OCI-LY1 (cell line): ENCODE data around the gene CDC45.

Source experiments
- H2AFZ ChIP-seq: fragments of 200-600 bp; sonication (generic), shearing (Covaris generic); 2 replicates; pipeline ENCODE4 v1.6.0; 2014; ENCODE audit warnings: antibody characterized with exemption, mild to moderate bottlenecking, low read length
- H3F3A ChIP-seq: fragments of 200-600 bp; sonication (generic), shearing (Covaris generic); 2 replicates; pipeline ENCODE4 v1.6.0; 2014; ENCODE audit warnings: mild to moderate bottlenecking, antibody characterized with exemption, low read length, moderate library complexity; ENCODE audit not compliant: insufficient read depth
- H3K27ac ChIP-seq: fragments of 200-600 bp; sonication (generic); 2 replicates; pipeline ENCODE4 v1.5.1; 2014; ENCODE audit warnings: low read length, mixed run types, mild to moderate bottlenecking, low read depth; ENCODE audit not compliant: poor library complexity, severe bottlenecking
- H3K27me3 ChIP-seq: fragments of 200-600 bp; sonication (generic); 2 replicates; pipeline ENCODE4 v1.6.0; 2014; ENCODE audit warnings: antibody characterized with exemption, mild to moderate bottlenecking, low read length, moderate library complexity; ENCODE audit not compliant: insufficient read depth
- H3K36me3 ChIP-seq: fragments of 200-600 bp; sonication (generic); 2 replicates; pipeline ENCODE4 v1.6.1; 2014; ENCODE audit warnings: mild to moderate bottlenecking, antibody characterized with exemption, low read length, moderate library complexity, mixed read lengths; ENCODE audit not compliant: insufficient read depth
- H3K4me1 ChIP-seq: fragments of 200-600 bp; sonication (generic); 2 replicates; pipeline ENCODE4 v1.5.1; 2014; ENCODE audit warnings: mild to moderate bottlenecking, low read length, moderate library complexity; ENCODE audit not compliant: insufficient read depth, severe bottlenecking
- H3K4me2 ChIP-seq: fragments of 200-600 bp; sonication (generic), shearing (Covaris generic); 2 replicates; pipeline ENCODE4 v1.6.1; 2014; ENCODE audit warnings: low read length
- H3K4me3 ChIP-seq: fragments of 200-600 bp; sonication (generic); 2 replicates; pipeline ENCODE4 v1.5.1; 2014; ENCODE audit warnings: low read length, low read depth, mild to moderate bottlenecking, mixed read lengths; ENCODE audit not compliant: poor library complexity, severe bottlenecking
- H3K79me2 ChIP-seq: fragments of 200-600 bp; shearing (Covaris generic); 2 replicates; pipeline ENCODE4 v1.6.1; 2016; ENCODE audit warnings: mixed run types, low read length, mixed read lengths; ENCODE audit not compliant: insufficient read depth
- H3K9ac ChIP-seq: fragments of 200-600 bp; sonication (generic), shearing (Covaris generic); 2 replicates; pipeline ENCODE4 v1.6.1; 2014; ENCODE audit warnings: mild to moderate bottlenecking, low read length, mixed read lengths
- H3K9me2 ChIP-seq: fragments of 200-600 bp; sonication (generic), shearing (Covaris generic); 2 replicates; pipeline ENCODE4 v1.6.1; 2014; ENCODE audit warnings: low read depth, mild to moderate bottlenecking, low read length, mixed read lengths
- H3K9me3 ChIP-seq: fragments of 200-600 bp; shearing (Covaris generic); 2 replicates; pipeline ENCODE4 v1.6.1; 2014; ENCODE audit warnings: low read length, mixed read lengths
- H4K20me1 ChIP-seq: fragments of 200-600 bp; sonication (generic), shearing (Covaris generic); 2 replicates; pipeline ENCODE4 v1.6.0; 2016; ENCODE audit warnings: mild to moderate bottlenecking, low read length; ENCODE audit not compliant: insufficient read depth
- EZH2 ChIP-seq: fragments of 200-600 bp; sonication (generic), shearing (Covaris generic); IDR thresholded peaks from 2 replicates; pipeline ENCODE4 v1.8.0; 2017; ENCODE audit warnings: borderline replicate concordance, mixed run types, mild to moderate bottlenecking, antibody characterized with exemption, low read length, moderate library complexity, mixed read lengths
- TF ChIP-seq, protein P1 (sequence below): fragments of 200-600 bp; sonication (generic), shearing (Covaris generic); IDR thresholded peaks from 2 replicates; pipeline ENCODE4 v1.5.1; 2017; ENCODE audit warnings: mild to moderate bottlenecking, antibody characterized with exemption, low read length, moderate library complexity, mixed read lengths

CDC45 gene

DNA sequence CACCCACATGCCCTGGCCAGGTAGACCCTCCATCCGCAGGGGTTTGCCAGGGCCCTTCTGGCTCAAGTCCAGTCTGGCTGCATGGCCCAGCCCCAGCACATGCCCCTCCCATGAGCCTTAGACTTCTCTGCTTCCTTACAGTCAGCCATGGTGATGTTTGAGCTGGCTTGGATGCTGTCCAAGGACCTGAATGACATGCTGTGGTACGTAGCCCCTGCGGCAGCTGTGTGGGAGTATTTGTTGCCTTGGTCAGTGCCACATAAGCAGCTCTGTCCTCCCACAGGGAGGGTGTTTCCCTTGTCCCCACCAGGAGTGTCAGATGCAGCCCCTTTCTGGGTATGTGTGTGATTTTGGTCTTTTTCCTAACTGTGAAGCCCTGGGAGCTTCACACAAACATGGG lies 17.5 kb downstream of the CDC45 start:
- Histone ChIP-seq H3K9ac (no peak overlapping the region), H3K27ac (no peak overlapping the region), H3K36me3 (peaks cover 73% of the 10 kb centered on the region), H3K27me3 (no peaks in the 10 kb centered on the region), H3K79me2 (no peaks in the 10 kb centered on the region), H3K4me2 (no peak overlapping the region), H3F3A (no peaks in the 10 kb centered on the region), H2AFZ (no peak overlapping the region), H3K9me3 (no peaks in the 10 kb centered on the region), H3K9me2 (no peaks in the 10 kb centered on the region), H3K4me1 (no peaks in the 10 kb centered on the region), H4K20me1 (no peaks in the 10 kb centered on the region), H3K4me3 (no peak overlapping the region)
- TF ChIP-seq EZH2 = no peak
- TF ChIP-seq, protein P1, sequence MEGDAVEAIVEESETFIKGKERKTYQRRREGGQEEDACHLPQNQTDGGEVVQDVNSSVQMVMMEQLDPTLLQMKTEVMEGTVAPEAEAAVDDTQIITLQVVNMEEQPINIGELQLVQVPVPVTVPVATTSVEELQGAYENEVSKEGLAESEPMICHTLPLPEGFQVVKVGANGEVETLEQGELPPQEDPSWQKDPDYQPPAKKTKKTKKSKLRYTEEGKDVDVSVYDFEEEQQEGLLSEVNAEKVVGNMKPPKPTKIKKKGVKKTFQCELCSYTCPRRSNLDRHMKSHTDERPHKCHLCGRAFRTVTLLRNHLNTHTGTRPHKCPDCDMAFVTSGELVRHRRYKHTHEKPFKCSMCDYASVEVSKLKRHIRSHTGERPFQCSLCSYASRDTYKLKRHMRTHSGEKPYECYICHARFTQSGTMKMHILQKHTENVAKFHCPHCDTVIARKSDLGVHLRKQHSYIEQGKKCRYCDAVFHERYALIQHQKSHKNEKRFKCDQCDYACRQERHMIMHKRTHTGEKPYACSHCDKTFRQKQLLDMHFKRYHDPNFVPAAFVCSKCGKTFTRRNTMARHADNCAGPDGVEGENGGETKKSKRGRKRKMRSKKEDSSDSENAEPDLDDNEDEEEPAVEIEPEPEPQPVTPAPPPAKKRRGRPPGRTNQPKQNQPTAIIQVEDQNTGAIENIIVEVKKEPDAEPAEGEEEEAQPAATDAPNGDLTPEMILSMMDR = no peak

DNA sequence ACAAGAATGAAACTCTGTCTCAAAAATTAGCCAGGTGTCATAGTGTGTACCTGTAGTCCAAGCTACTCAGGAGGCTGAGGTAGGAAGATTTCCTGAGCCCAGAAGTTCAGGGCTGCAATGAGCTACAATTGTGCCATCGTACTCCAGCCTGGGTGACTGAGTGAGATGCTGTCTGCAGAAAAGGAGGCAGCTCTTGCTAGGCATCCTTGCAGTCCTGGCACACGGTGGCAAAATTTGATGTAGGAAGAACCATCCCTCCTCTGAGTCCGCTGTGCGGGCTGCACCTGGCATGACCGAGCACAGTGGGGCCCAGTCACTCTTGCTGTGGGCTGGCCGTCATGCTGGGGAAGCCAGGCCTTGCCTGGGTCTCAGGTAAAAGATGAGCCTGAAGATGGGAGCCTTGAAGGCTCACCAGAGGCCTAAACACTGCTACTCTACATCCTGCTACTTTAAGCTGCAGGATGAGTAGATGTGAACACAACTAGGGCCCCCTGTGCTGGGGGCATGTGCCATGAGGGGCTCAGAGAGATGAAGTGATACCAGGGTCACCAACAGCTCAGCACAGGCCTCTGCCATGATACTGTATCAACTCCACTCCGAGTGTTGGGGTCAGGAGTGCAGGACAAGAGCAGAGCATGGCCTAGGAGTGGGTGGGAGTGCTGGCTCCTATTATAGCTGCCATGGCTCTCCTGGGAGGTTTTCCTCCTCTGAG lies 18.6 kb downstream of the CDC45 start:
- Histone ChIP-seq H3K9me2 (no peaks in the 10 kb centered on the region), H3K36me3 (peaks cover 65% of the 10 kb centered on the region), H3K79me2 (no peaks in the 10 kb centered on the region), H3K9ac (no peak overlapping the region), H3K9me3 (no peaks in the 10 kb centered on the region), H3K4me1 (no peaks in the 10 kb centered on the region), H3K27me3 (no peaks in the 10 kb centered on the region), H2AFZ (no peak overlapping the region), H3F3A (no peaks in the 10 kb centered on the region), H4K20me1 (no peaks in the 10 kb centered on the region), H3K27ac (no peak overlapping the region), H3K4me3 (no peak overlapping the region), H3K4me2 (no peak overlapping the region)
- TF ChIP-seq EZH2 = no peak
- TF ChIP-seq, protein P1 = no peak

DNA sequence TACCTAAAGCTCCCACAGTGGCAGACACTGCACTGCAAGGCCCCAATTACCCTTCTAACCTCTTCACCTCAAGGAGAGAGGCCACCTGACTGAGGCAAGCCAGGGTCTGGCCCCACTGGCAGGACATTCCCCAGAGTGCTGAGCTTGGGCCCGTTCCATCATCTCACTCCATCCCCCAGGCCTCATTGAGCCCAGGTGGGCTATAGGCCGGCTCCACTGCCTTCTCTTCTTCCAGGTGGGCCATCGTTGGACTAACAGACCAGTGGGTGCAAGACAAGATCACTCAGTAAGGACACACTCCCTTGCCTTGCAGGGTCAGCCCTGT lies 19.1 kb downstream of the CDC45 start:
- Histone ChIP-seq H3K4me2 (no peak overlapping the region), H3K4me3 (no peak overlapping the region), H3F3A (no peaks in the 10 kb centered on the region), H4K20me1 (no peaks in the 10 kb centered on the region), H3K27ac (no peak overlapping the region), H3K27me3 (no peaks in the 10 kb centered on the region), H3K4me1 (no peaks in the 10 kb centered on the region), H3K9me3 (no peaks in the 10 kb centered on the region), H3K9me2 (no peaks in the 10 kb centered on the region), H3K36me3 (peaks cover 64% of the 10 kb centered on the region), H2AFZ (no peak overlapping the region), H3K9ac (no peak overlapping the region), H3K79me2 (no peaks in the 10 kb centered on the region)
- TF ChIP-seq, protein P1 = no peak
- TF ChIP-seq EZH2 = no peak
